ENCODE data around the gene SLC10A6. TPM values are rescaled to one million over a fixed set of nuclear protein-coding genes. Genes with fewer than 3 reads are reported as not detected.
A peak's percentile ranks its signal among the peaks of the same experiment; 100 is the strongest.

Gene SLC10A6
- total RNA-seq, 1 donor from 2014 or later = 12.1 TPM

DNA sequence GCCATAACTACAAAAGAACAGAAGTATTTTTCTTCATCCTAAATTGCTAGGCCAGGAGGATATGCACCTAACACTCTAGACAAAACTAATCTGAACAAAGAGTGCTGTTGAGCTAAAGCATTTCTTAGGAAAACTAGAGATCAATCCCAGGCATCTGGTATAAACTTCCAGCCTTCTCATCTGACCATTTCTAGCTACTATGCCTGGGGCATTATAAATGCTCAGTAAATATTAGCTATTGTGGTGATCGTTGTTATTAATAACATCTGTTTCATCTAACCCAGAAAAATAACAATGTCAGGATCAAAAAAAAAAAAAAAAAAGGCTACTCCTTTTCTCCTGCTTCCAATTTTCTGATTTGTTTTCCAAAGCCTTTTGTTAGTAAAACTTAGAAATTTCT, 7.7 kb upstream of the SLC10A6 start:
- TF ChIP-seq, protein P1, sequence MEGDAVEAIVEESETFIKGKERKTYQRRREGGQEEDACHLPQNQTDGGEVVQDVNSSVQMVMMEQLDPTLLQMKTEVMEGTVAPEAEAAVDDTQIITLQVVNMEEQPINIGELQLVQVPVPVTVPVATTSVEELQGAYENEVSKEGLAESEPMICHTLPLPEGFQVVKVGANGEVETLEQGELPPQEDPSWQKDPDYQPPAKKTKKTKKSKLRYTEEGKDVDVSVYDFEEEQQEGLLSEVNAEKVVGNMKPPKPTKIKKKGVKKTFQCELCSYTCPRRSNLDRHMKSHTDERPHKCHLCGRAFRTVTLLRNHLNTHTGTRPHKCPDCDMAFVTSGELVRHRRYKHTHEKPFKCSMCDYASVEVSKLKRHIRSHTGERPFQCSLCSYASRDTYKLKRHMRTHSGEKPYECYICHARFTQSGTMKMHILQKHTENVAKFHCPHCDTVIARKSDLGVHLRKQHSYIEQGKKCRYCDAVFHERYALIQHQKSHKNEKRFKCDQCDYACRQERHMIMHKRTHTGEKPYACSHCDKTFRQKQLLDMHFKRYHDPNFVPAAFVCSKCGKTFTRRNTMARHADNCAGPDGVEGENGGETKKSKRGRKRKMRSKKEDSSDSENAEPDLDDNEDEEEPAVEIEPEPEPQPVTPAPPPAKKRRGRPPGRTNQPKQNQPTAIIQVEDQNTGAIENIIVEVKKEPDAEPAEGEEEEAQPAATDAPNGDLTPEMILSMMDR (IDR thresholded peaks at IDR 0.05; ENCODE audit: insufficient read depth, low read length, severe bottlenecking) = no peak
- Histone ChIP-seq H3K27me3 (ENCODE audit: control insufficient read depth, insufficient read depth, low read length) (no peaks in the 10 kb centered on the region), H3K36me3 (ENCODE audit: control insufficient read depth, insufficient read depth, low read length) (no peaks in the 10 kb centered on the region), H3K4me3 (ENCODE audit: low read depth, low read length) (no peak overlapping the region)
- no peak for DNase-seq (ENCODE audit: low read depth)
- no peak for FAIRE-seq

DNA sequence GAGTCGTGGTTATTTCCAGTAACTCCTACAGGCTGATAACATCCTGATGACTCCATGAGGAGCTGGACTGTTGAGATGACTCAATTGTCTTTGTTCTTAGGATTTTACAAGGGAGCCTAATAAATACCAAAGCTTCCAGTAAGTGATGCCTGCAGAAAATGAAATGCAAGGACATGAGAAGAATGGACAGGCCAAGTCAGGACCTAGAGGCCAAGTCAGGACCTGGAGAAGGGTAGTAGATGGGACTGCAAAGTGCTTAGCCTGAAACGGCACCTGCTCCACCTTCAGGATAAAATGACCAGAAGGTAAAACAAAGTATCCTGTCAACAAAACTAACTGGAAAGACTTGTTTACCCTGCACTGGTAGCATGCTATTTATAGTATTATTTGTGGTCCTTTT, 6.4 kb upstream of the SLC10A6 start:
- DNase-seq (ENCODE audit: low read depth) (peak; percentile 89), FAIRE-seq (no peak)
- no peaks in the 10 kb centered on the region for H3K27me3 ChIP-seq (ENCODE audit: control insufficient read depth, insufficient read depth, low read length)
- TF ChIP-seq, protein P1 (IDR thresholded peaks at IDR 0.05; ENCODE audit: insufficient read depth, low read length, severe bottlenecking) = peak; percentile 19
- H3K4me3 ChIP-seq (ENCODE audit: low read depth, low read length) = no peak overlapping the region
- no peaks in the 10 kb centered on the region for H3K36me3 ChIP-seq (ENCODE audit: control insufficient read depth, insufficient read depth, low read length)

DNA sequence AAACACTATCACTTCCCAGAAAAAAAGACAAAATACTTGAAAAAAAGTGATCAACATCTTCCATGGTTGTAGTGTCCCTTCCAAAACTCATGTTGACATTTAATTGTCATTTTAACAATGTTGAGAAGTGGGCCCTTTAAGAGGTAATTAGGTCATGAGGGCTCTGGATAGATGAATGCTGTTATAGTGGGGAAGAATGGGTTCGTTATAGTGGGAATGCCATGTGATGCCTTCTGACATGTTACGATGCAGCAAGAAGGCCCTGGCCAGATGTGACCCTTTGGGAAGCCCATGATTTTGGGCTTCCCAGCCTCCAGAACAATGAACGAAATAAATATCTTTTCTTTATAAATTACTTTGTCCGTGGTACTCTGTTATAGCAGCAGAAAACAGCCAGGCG, 4.0 kb upstream of the SLC10A6 start:
- no peak for DNase-seq (ENCODE audit: low read depth)
- H3K27me3 ChIP-seq (ENCODE audit: control insufficient read depth, insufficient read depth, low read length) = no peaks in the 10 kb centered on the region
- no peak overlapping the region for H3K4me3 ChIP-seq (ENCODE audit: low read depth, low read length)
- H3K36me3 ChIP-seq (ENCODE audit: control insufficient read depth, insufficient read depth, low read length) = no peaks in the 10 kb centered on the region
- TF ChIP-seq, protein P1 (IDR thresholded peaks at IDR 0.05; ENCODE audit: insufficient read depth, low read length, severe bottlenecking) = no peak
- FAIRE-seq = no peak

DNA sequence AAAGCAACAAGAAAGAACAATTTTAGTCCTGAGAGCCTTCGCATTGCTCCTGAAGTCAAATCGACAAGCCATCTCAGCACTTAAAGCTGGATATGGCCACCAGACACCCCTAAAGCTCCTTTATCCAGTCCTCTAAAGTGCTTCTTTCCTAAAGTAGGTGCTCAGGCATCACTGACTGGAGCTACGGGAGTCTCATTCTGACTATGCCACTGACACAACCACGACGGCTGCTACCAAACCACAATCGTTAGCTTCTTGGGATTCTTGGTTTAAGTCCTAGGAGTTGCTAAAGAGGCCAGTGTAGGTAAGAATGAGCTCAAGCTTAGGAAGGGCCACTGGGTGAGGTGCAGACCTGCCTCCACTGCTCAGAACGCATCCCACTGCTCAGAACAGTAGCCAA, 1.0 kb downstream of the SLC10A6 start:
- DNase-seq (ENCODE audit: low read depth) (no peak), FAIRE-seq (no peak)
- Histone ChIP-seq H3K4me3 (ENCODE audit: low read depth, low read length) (no peak overlapping the region), H3K36me3 (ENCODE audit: control insufficient read depth, insufficient read depth, low read length) (no peaks in the 10 kb centered on the region), H3K27me3 (ENCODE audit: control insufficient read depth, insufficient read depth, low read length) (no peaks in the 10 kb centered on the region)
- TF ChIP-seq, protein P1 (IDR thresholded peaks at IDR 0.05; ENCODE audit: insufficient read depth, low read length, severe bottlenecking) = no peak

GRCh38 chr4:86847571-86847970, 1.6 kb downstream of the SLC10A6 start:
- DNase-seq (ENCODE audit: low read depth) (peak; percentile 54), FAIRE-seq (no peak)
- no peaks in the 10 kb centered on the region for H3K36me3 ChIP-seq (ENCODE audit: control insufficient read depth, insufficient read depth, low read length)
- H3K27me3 ChIP-seq (ENCODE audit: control insufficient read depth, insufficient read depth, low read length) = no peaks in the 10 kb centered on the region
- TF ChIP-seq, protein P1 (IDR thresholded peaks at IDR 0.05; ENCODE audit: insufficient read depth, low read length, severe bottlenecking) = no peak
- H3K4me3 ChIP-seq (ENCODE audit: low read depth, low read length) = no peak overlapping the region

DNA sequence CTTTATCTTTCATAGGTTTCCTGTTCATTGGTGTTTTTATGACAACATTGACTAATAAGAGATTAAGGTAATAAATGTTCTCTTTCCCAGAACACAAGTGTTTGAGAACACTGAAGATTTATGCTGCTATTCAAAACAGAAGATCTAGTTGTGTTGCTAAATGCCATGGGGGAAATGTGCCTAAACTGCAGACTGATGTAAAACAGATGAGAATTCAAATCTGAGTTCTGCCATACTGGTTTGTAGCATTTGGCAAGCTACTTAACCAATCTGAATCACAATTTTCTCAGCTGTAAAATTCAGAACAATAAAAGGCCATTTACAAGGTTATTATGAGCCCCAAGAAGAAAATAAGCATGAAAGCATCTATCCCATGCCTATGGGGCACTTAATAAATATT, 2.3 kb downstream of the SLC10A6 start:
- TF ChIP-seq, protein P1 (IDR thresholded peaks at IDR 0.05; ENCODE audit: insufficient read depth, low read length, severe bottlenecking) = no peak
- DNase-seq (ENCODE audit: low read depth) = no peak
- Histone ChIP-seq H3K4me3 (ENCODE audit: low read depth, low read length) (no peak overlapping the region), H3K27me3 (ENCODE audit: control insufficient read depth, insufficient read depth, low read length) (no peaks in the 10 kb centered on the region), H3K36me3 (ENCODE audit: control insufficient read depth, insufficient read depth, low read length) (no peaks in the 10 kb centered on the region)
- FAIRE-seq = no peak
